NB4 (cell line): ENCODE data around the gene TMC4.
"Not testable (repeated sequence)": the region's sequence is repeated elsewhere in the genome, so short reads cannot be mapped to it uniquely, and the experiment has no call there.

ENCODE experiments used
- DNase-seq: peaks from one replicate; pipeline ENCODE4 v3.0.0; 2010; ENCODE audit warnings: low read depth
- H3K4me3 ChIP-seq: one replicate; pipeline ENCODE4 v1.5.1; 2011; ENCODE audit warnings: mild to moderate bottlenecking, low read depth, low read length, moderate library complexity
- CTCF ChIP-seq: IDR thresholded peaks from one replicate; pipeline ENCODE4 v1.5.1; 2012; ENCODE audit warnings: low read depth, low read length
- MAX ChIP-seq: IDR thresholded peaks from 2 replicates; pipeline ENCODE4 v1.6.1; 2011; ENCODE audit warnings: low read depth, low read length
- MYC ChIP-seq: IDR thresholded peaks from 2 replicates; pipeline ENCODE4 v1.6.1; 2011; ENCODE audit warnings: low read depth, low read length
- POLR2A ChIP-seq: IDR thresholded peaks from 2 replicates; pipeline ENCODE4 v1.6.1; 2011; ENCODE audit warnings: mild to moderate bottlenecking; ENCODE audit not compliant: insufficient read length; ENCODE audit errors: extremely low read depth

Gene TMC4

GRCh38 chr19:54207676-54207982 is 34.7 kb upstream of the TMC4 start:
- no peak for DNase-seq
- TF ChIP-seq CTCF (no peak), MAX (no peak), POLR2A (no peak), MYC (no peak)
- H3K4me3 ChIP-seq = no peak overlapping the region

GRCh38 chr19:54207193-54207592 is 34.2 kb upstream of the TMC4 start:
- not testable (repeated sequence) for DNase-seq

GRCh38 chr19:54206831-54207177 is 33.8 kb upstream of the TMC4 start:
- no peak for DNase-seq
- TF ChIP-seq POLR2A (no peak), MAX (no peak), MYC (no peak), CTCF (no peak)
- H3K4me3 ChIP-seq = no peak overlapping the region

More at GRCh38 chr19:54207193-54207592, 34.2 kb upstream of the TMC4 start:
- not testable (repeated sequence) for H3K4me3 ChIP-seq

- H3K4me3 ChIP-seq = no peak overlapping the region
- no peak for DNase-seq
- TF ChIP-seq MAX (no peak), CTCF (no peak), POLR2A (no peak), MYC (no peak)
These were observed 33.3 kb upstream of the TMC4 start for GRCh38 chr19:54206030-54206830.

- H3K4me3 ChIP-seq = peak overlapping the region; percentile 32
- TF ChIP-seq MYC (no peak), POLR2A (no peak), MAX (no peak), CTCF (no peak)
- DNase-seq = no peak
These were observed 32.0 kb upstream of the TMC4 start for GRCh38 chr19:54204767-54205468.

GRCh38 chr19:54203151-54203611 is 30.2 kb upstream of the TMC4 start:
- TF ChIP-seq MAX (no peak), POLR2A (no peak), MYC (no peak), CTCF (no peak)
- peak overlapping the region; percentile 98 for H3K4me3 ChIP-seq
- DNase-seq = no peak
